Spleen (tissue), 13 donors: ENCODE results near the gene ERG. TPM values are rescaled to one million over a fixed set of nuclear protein-coding genes. Genes with fewer than 3 reads are reported as not detected.
A peak's percentile ranks its signal among the peaks of the same experiment; 100 is the strongest.

Source experiments
- DNase-seq: peaks from one replicate; pipeline ENCODE4 v3.0.0-alpha.2; 2020
- H3K27ac ChIP-seq, 8 donors: fragments of 200-600 bp; sonication (generic) in 7 of 8; 1 replicate in 4 of 8; 2 replicates in 4 of 8; pipeline versions ENCODE4 v1.5.0 to v1.8.0; 2016 to 2021; ENCODE audit warnings: inconsistent platforms in 4 of 8, mild to moderate bottlenecking in 4 of 8, moderate library complexity in 1 of 8
- H3K27me3 ChIP-seq, 7 donors: fragments of 200-600 bp; sonication (generic) in 6 of 7; replicated peaks in 1 of 7; 1 replicate in 4 of 7; 2 replicates in 3 of 7; pipeline versions ENCODE4 v1.5.0 to v1.8.0; 2016 to 2021; ENCODE audit warnings: inconsistent platforms in 3 of 7, mild to moderate bottlenecking in 1 of 7
- H3K36me3 ChIP-seq, 6 donors: fragments of 200-600 bp; sonication (generic) in 5 of 6; 1 replicate in 4 of 6; 2 replicates in 2 of 6; pipeline versions ENCODE4 v1.5.0 to v1.8.0; 2016 to 2021; ENCODE audit warnings: inconsistent platforms in 2 of 6
- H3K4me1 ChIP-seq, 6 donors: fragments of 200-600 bp; sonication (generic) in 5 of 6; 1 replicate in 3 of 6; 2 replicates in 3 of 6; pipeline versions ENCODE4 v1.5.0 to v1.8.0; 2016 to 2021; ENCODE audit warnings: inconsistent platforms in 3 of 6
- H3K4me3 ChIP-seq, 8 donors: fragments of 200-600 bp; sonication (generic) in 7 of 8; 1 replicate in 4 of 8; 2 replicates in 4 of 8; pipeline versions ENCODE4 v1.5.0 to v1.8.0; 2016 to 2021; ENCODE audit warnings: inconsistent platforms in 4 of 8, mild to moderate bottlenecking in 4 of 8, moderate library complexity in 2 of 8
- H3K9me3 ChIP-seq, 8 donors: fragments of 200-600 bp; sonication (generic) in 7 of 8; 1 replicate in 4 of 8; 2 replicates in 4 of 8; pipeline versions ENCODE4 v1.5.0 to v1.8.0; 2016 to 2021; ENCODE audit warnings: inconsistent platforms in 4 of 8
- CTCF ChIP-seq, 11 experiments: fragments of 200-600 bp in 7 of 11; fragments of 450-650 bp in 4 of 11; sonication (generic) in 4 of 11; IDR thresholded peaks in 8 of 11; conservative IDR thresholded peaks in 3 of 11; 1 replicate in 7 of 11; 2 replicates in 4 of 11; pipeline versions ENCODE4 v1.4.0 to v1.8.0; 2016 to 2021; ENCODE audit warnings: antibody characterized with exemption in 11 of 11, inconsistent platforms in 4 of 11, mild to moderate bottlenecking in 1 of 11
- POLR2A ChIP-seq, 3 donors: fragments of 450-650 bp; IDR thresholded peaks; one replicate each; pipeline ENCODE4 v1.5.1; 2017; ENCODE audit warnings: antibody characterized with exemption in 3 of 3, mild to moderate bottlenecking in 1 of 3
- POLR2AphosphoS5 ChIP-seq, 3 donors: sonication (generic); formaldehyde crosslinking; IDR thresholded peaks; one replicate each; pipeline ENCODE4 v1.5.1; 2017; ENCODE audit warnings: antibody characterized with exemption in 3 of 3
- WGBS, 5 donors: extraction: QIAGEN DNeasy Blood & Tissue Kit in 3 of 5; methylation state at CpG; one replicate each; pipeline versions ENCODE4 v1.1.5 to v1.1.7; 2013 to 2018; 5-methylcytosine and 5-hydroxymethylcytosine counted together
- intact Hi-C: fragments of 100-400 bp; cut with DNase I; formaldehyde crosslinking; loops from one replicate; pipeline ENCODE4 v1.15.0; 2023; ENCODE audit warnings: low total_unique reads
- long read RNA-seq, 2 donors: transcript quantifications; one replicate each; lab custom pipeline, GENCODE V29; 2026
- polyA plus RNA-seq, 3 donors: library from polyadenylated mRNA; stranded (reverse); fragments of 200-250 nt; gene quantifications; one replicate each; pipeline ENCODE4 v1.2.1, GENCODE V29; 2013
- total RNA-seq, 7 donors: library from RNA; depleted of rRNA in 3 of 7; stranded (reverse); fragments of >200 nt in 3 of 7; fragmentation: NEBNext Ultra II Directional in 4 of 7; extraction: Animal tissue kit (Norgen Biotek cat#: 25700) in 4 of 7; gene quantifications; one replicate each; pipeline versions ENCODE4 v1.1.0 to v1.2.1, GENCODE V29; 2016 to 2021
- donor health status: healthy with polysubstance abuse.
- donor health status: DM: no; HTN: no; CAD: no; lungs with moderate emphysema.
- donor health status: DM: no; HTN: no; CAD: no.
- donor health status: Bipolar disorder and iron deficiency.
- donor health status: healthy.
- donor health status: DM: no; HTN: no; CAD: no.
- donor health status: DM: yes; HTN: yes; CAD: no.

Gene ERG
- 10 to 100 TPM; 51.7 to 93.8 (median 65.0) TPM for total RNA-seq
- 10 to 100 TPM in 2 of 3 donors, 1 to 10 TPM in 1; 7.3 to 20.7 (median 11.2) TPM for polyA plus RNA-seq
- long read RNA-seq, donor 1, full-length matches to known transcripts: 5 of 5 reads
- long read RNA-seq, donor 1, partial matches to known transcripts: 0 of 5 reads
- long read RNA-seq, donor 1, other reads (novel, unspliced or antisense): 0 of 5 reads
- long read RNA-seq, donor 2, full-length matches to known transcripts: 8 of 8 reads
- long read RNA-seq, donor 2, partial matches to known transcripts: 0 of 8 reads
- long read RNA-seq, donor 2, other reads (novel, unspliced or antisense): 0 of 8 reads

DNA sequence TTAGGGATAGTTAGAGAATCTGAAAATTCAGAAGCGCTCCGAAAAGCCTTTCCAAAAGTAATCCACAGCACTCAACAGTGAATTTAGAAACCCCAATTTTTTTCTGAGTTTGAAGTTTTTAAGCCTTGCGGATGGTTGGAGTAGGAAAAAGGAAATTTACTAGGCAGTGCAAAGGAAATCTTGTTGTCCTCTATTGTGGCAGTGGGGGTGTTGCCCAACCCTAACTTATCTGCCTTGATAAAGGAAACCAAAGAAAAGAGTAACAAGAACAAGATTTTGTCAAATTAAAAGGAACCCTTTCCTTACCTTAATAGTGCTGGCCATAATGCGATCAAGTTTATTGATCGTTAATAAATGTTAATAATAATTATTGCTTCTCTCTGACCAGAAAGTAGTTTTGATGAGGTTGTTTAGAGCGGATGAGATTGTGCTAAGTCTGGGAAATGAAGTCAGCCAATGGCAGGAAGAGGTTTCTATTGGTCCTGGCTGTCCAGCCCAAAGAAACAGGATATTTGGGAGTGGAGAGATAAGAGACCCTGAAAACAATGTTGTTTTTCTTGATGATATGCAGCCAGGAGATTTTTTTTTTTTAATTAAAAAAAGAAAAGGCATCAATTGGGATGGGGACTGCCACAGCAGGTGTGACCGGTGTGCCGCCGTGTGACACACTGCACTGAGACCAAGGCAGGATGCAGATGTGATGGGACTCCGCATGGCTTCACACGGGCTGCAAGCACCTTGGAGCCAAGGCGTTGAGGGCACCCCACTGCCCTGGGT is at the start of gene ERG:
Gene ERG (minus strand): TSS at position 421 of the 777 bp plus-strand sequence. CDS start 97 bp downstream, at position 324.
- H3K27ac ChIP-seq: peak within 1 kb of the TSS; percentile 66 to 93 (median 86)
- TF ChIP-seq POLR2AphosphoS5 (IDR thresholded peaks at IDR 0.05): peak; percentile 55 to 80 (median 74)
- TF ChIP-seq CTCF (IDR thresholded peaks at IDR 0.05 in 8 of 11, conservative IDR thresholded peaks at IDR 0.05 in 3 of 11): no peak
- TF ChIP-seq POLR2A (IDR thresholded peaks at IDR 0.05): peak in 1 of 3 donors; percentile 23
- H3K36me3 ChIP-seq: no peaks in the 10 kb centered on the region
- H3K27me3 ChIP-seq: peaks cover 0 to 48% (median 0%) of the 10 kb centered on the region in 7 donors
- intact Hi-C loops: no loop called here
- DNase-seq: peak; percentile 84
- no peaks in the 10 kb centered on the region for H3K9me3 ChIP-seq
- H3K4me1 ChIP-seq: peaks cover 0 to 66% (median 26%) of the 10 kb centered on the region in 6 donors
- WGBS, 5 donors: 12 to 17% (median 14%) methylated on average over 12 of the region's 12 CpGs
- H3K4me3 ChIP-seq: peak within 1 kb of the TSS; percentile 2 to 69 (median 34)

GRCh38 chr21:38544661-38545060 is 46.4 kb upstream of the ERG start:
- WGBS, 5 donors: 88 to 98% (median 89%) methylated on average over 2 of the region's 2 CpGs
- intact Hi-C loops: no loop called here
- no peak for TF ChIP-seq CTCF (IDR thresholded peaks at IDR 0.05 in 8 of 11, conservative IDR thresholded peaks at IDR 0.05 in 3 of 11)
- TF ChIP-seq POLR2AphosphoS5 (IDR thresholded peaks at IDR 0.05): no peak
- no peak for TF ChIP-seq POLR2A (IDR thresholded peaks at IDR 0.05)

DNA sequence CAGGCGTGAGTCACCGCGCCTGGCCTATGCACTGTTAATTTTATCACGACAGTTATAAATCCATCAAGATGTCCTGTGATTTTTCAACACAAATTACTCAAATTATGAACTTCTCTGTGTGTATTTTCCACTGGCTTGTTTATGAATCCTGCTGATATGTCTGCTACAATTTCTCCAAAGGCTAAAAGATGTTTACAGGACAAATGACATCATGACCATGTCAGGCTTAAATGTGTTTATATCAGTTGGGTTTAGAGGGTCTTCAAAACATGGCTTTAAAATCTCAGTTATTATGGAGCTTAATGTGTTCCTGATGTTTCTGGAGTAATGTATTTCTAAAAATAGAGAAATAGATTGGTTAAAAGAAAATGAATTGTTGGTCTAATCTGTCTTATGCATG is 44.0 kb upstream of the ERG start:
- intact Hi-C loops: no loop called here
- no peak for DNase-seq
- TF ChIP-seq POLR2A (IDR thresholded peaks at IDR 0.05): no peak
- TF ChIP-seq POLR2AphosphoS5 (IDR thresholded peaks at IDR 0.05): no peak
- no peak for TF ChIP-seq CTCF (IDR thresholded peaks at IDR 0.05 in 8 of 11, conservative IDR thresholded peaks at IDR 0.05 in 3 of 11)
- Histone ChIP-seq H3K27me3 (peaks cover 0 to 5% (median 0%) of the 10 kb centered on the region in 7 donors), H3K27ac (no peak overlapping the region), H3K4me1 (no peaks in the 10 kb centered on the region), H3K36me3 (no peaks in the 10 kb centered on the region), H3K9me3 (no peaks in the 10 kb centered on the region), H3K4me3 (no peak overlapping the region)
- WGBS, 5 donors: 92 to 98% (median 96%) methylated on average over 4 of the region's 4 CpGs

More at GRCh38 chr21:38544661-38545060, 46.4 kb upstream of the ERG start:
- Histone ChIP-seq H3K9me3 (no peaks in the 10 kb centered on the region), H3K4me3 (no peak overlapping the region), H3K27ac (no peak overlapping the region), H3K4me1 (no peaks in the 10 kb centered on the region), H3K36me3 (no peaks in the 10 kb centered on the region), H3K27me3 (peaks cover 0 to 7% (median 0%) of the 10 kb centered on the region in 7 donors)
- DNase-seq: no peak

GRCh38 chr21:38538353-38538752 is 40.1 kb upstream of the ERG start:
- Histone ChIP-seq H3K9me3 (no peaks in the 10 kb centered on the region), H3K27ac (no peak overlapping the region), H3K36me3 (no peaks in the 10 kb centered on the region), H3K27me3 (no peaks in the 10 kb centered on the region), H3K4me3 (no peak overlapping the region), H3K4me1 (no peaks in the 10 kb centered on the region)
- DNase-seq: no peak
- intact Hi-C loops: no loop called here
- 54 to 77% (median 76%) methylated on average over 1 of the region's 1 CpG for WGBS, 5 donors
- TF ChIP-seq POLR2AphosphoS5 (IDR thresholded peaks at IDR 0.05) (no peak), CTCF (IDR thresholded peaks at IDR 0.05 in 8 of 11, conservative IDR thresholded peaks at IDR 0.05 in 3 of 11) (no peak), POLR2A (IDR thresholded peaks at IDR 0.05) (no peak)
